Activated naive CD4-positive, alpha-beta T cell treated with anti-CD3 and anti-CD28 coated beads, Interleukin-2, amount 10 ng/mL, durations not matched to agents 7 days and 5 days (primary cell): ENCODE data around the gene GUCA2B.

ENCODE experiments used
- CTCF ChIA-PET: fragments of 350-600 bp; sonication (Branson Sonifier 250); formaldehyde crosslinking; loops from one replicate; lab custom pipeline; 2021; ENCODE audit warnings: antibody characterized with exemption; lab: Charles Lee
- DNase-seq: peaks from one replicate; pipeline ENCODE4 v3.0.0-alpha.2; 2020
- H3K27ac Mint-ChIP-seq: one replicate; pipeline ENCODE4 v1.8.0; 2021; ENCODE audit warnings: mild to moderate bottlenecking, moderate library complexity, mixed read lengths
- H3K27me3 Mint-ChIP-seq: one replicate; pipeline ENCODE4 v1.8.0; 2021; ENCODE audit warnings: mild to moderate bottlenecking, mixed read lengths
- H3K36me3 Mint-ChIP-seq: one replicate; pipeline ENCODE4 v1.8.0; 2021; ENCODE audit warnings: mixed read lengths
- H3K4me1 Mint-ChIP-seq: one replicate; pipeline ENCODE4 v1.8.0; 2021; ENCODE audit warnings: mixed read lengths
- H3K4me3 Mint-ChIP-seq: one replicate; pipeline ENCODE4 v1.8.0; 2021; ENCODE audit warnings: mild to moderate bottlenecking, moderate library complexity, mixed read lengths
- H3K9me3 Mint-ChIP-seq: one replicate; pipeline ENCODE4 v1.8.0; 2021; ENCODE audit warnings: mixed read lengths

GUCA2B gene

GRCh38 chr1:42152907-42153600, at the start of gene GUCA2B:
TSS of gene GUCA2B (plus strand) at chr1:42153410. CDS start at chr1:42153451, 41 bp downstream.
- H3K9me3 Mint-ChIP-seq: no peaks in the 10 kb centered on the region
- no peak within 1 kb of the TSS for H3K27ac Mint-ChIP-seq
- no peak for DNase-seq
- H3K4me3 Mint-ChIP-seq: no peak within 1 kb of the TSS
- peaks cover 8% of the 10 kb centered on the region for H3K27me3 Mint-ChIP-seq
- CTCF ChIA-PET: interaction anchor here (1.2 kb wide), 1 partner anchor 21 kb away, joined by 4 read pairs; no protein-coding TSS in a partner anchor
- H3K4me1 Mint-ChIP-seq: peaks cover 6% of the 10 kb centered on the region
- H3K36me3 Mint-ChIP-seq: no peaks in the 10 kb centered on the region

GRCh38 chr1:42105025-42105424, 48.2 kb upstream of the GUCA2B start:
- H3K4me1 Mint-ChIP-seq: no peaks in the 10 kb centered on the region
- H3K27ac Mint-ChIP-seq: no peak overlapping the region
- DNase-seq: no peak
- no peaks in the 10 kb centered on the region for H3K9me3 Mint-ChIP-seq
- peaks cover 23% of the 10 kb centered on the region for H3K27me3 Mint-ChIP-seq
- no peak overlapping the region for H3K4me3 Mint-ChIP-seq
- no peaks in the 10 kb centered on the region for H3K36me3 Mint-ChIP-seq
- CTCF ChIA-PET: no interaction called here

GRCh38 chr1:42108309-42108708, 44.9 kb upstream of the GUCA2B start:
- peaks cover 15% of the 10 kb centered on the region for H3K27me3 Mint-ChIP-seq
- DNase-seq: no peak
- CTCF ChIA-PET: no interaction called here
- H3K4me3 Mint-ChIP-seq: no peak overlapping the region
- no peaks in the 10 kb centered on the region for H3K36me3 Mint-ChIP-seq
- no peak overlapping the region for H3K27ac Mint-ChIP-seq
- no peaks in the 10 kb centered on the region for H3K9me3 Mint-ChIP-seq
- H3K4me1 Mint-ChIP-seq: no peaks in the 10 kb centered on the region

DNA sequence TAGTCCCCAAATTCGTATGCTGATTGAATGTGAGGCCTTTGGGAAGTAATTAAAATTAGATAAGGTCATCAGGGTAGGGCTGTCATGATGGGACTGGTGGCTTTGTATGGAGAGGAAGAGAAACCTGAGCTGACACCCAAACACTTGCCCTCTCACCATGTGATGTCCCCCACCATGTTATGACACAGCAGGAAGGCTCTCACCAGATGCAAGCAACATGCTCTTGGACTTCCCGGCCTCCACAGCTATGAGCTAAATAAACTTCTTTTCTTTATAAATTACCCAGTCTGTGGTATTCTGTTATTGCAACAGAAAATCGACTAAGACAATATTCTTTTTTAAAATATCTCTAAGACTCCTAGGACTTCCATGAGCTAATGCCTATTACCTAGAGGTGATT, 43.6 kb upstream of the GUCA2B start:
- H3K9me3 Mint-ChIP-seq: no peaks in the 10 kb centered on the region
- H3K4me3 Mint-ChIP-seq: no peak overlapping the region

GRCh38 chr1:42114229-42114628, 39.0 kb upstream of the GUCA2B start:
- no peak for DNase-seq
- Mint-ChIP-seq H3K4me1 (no peaks in the 10 kb centered on the region), H3K27ac (no peak overlapping the region), H3K27me3 (peaks cover 27% of the 10 kb centered on the region), H3K9me3 (no peaks in the 10 kb centered on the region), H3K36me3 (no peaks in the 10 kb centered on the region), H3K4me3 (no peak overlapping the region)
- CTCF ChIA-PET: no interaction called here

More for the DNA sequence above, 43.6 kb upstream of the GUCA2B start:
- no peak overlapping the region for H3K27ac Mint-ChIP-seq
- H3K27me3 Mint-ChIP-seq: peaks cover 6% of the 10 kb centered on the region
- CTCF ChIA-PET: no interaction called here
- no peaks in the 10 kb centered on the region for H3K36me3 Mint-ChIP-seq
- DNase-seq: no peak
- no peaks in the 10 kb centered on the region for H3K4me1 Mint-ChIP-seq

GRCh38 chr1:42117214-42117613, 36.0 kb upstream of the GUCA2B start:
- Mint-ChIP-seq H3K9me3 (no peaks in the 10 kb centered on the region), H3K27ac (no peak overlapping the region), H3K4me3 (no peak overlapping the region), H3K36me3 (no peaks in the 10 kb centered on the region), H3K4me1 (no peaks in the 10 kb centered on the region), H3K27me3 (peaks cover 27% of the 10 kb centered on the region)
- no peak for DNase-seq
- CTCF ChIA-PET: no interaction called here

- no peak overlapping the region for H3K4me3 Mint-ChIP-seq
- H3K36me3 Mint-ChIP-seq: no peaks in the 10 kb centered on the region
- H3K27me3 Mint-ChIP-seq: peaks cover 27% of the 10 kb centered on the region
- H3K9me3 Mint-ChIP-seq: no peaks in the 10 kb centered on the region
- DNase-seq: no peak
- CTCF ChIA-PET: no interaction called here
- no peak overlapping the region for H3K27ac Mint-ChIP-seq
- no peaks in the 10 kb centered on the region for H3K4me1 Mint-ChIP-seq
Observed at GRCh38 chr1:42118125-42118524, 35.1 kb upstream of the GUCA2B start.

DNA sequence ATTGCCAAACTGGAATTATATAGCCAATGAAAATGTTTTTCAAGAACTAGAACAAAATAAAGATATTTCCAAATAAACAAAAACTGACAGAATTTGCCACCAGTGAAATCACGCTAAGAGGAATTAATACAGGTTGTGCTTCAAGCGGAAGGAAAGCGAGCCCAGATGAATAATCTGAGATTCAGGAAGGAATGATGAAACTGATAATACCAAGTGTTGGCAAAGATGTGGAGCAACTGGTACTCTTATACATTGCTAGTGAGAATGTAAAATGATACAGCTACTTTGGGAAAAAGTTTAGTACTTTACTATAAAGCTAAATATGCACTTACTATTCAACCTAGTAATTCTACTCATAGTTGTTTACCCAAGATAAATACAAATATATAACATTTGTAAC, 30.8 kb upstream of the GUCA2B start:
- no peaks in the 10 kb centered on the region for H3K36me3 Mint-ChIP-seq
- no peaks in the 10 kb centered on the region for H3K4me1 Mint-ChIP-seq
- H3K9me3 Mint-ChIP-seq: no peaks in the 10 kb centered on the region
- DNase-seq: no peak
- H3K27ac Mint-ChIP-seq: no peak overlapping the region
- H3K27me3 Mint-ChIP-seq: peaks cover 17% of the 10 kb centered on the region
- H3K4me3 Mint-ChIP-seq: no peak overlapping the region
- CTCF ChIA-PET: no interaction called here

GRCh38 chr1:42125552-42125951, 27.7 kb upstream of the GUCA2B start:
- Mint-ChIP-seq H3K9me3 (no peaks in the 10 kb centered on the region), H3K27ac (no peak overlapping the region), H3K27me3 (peaks cover 29% of the 10 kb centered on the region), H3K4me3 (no peak overlapping the region), H3K4me1 (no peaks in the 10 kb centered on the region), H3K36me3 (no peaks in the 10 kb centered on the region)
- CTCF ChIA-PET: no interaction called here
- no peak for DNase-seq

- H3K27ac Mint-ChIP-seq: no peak overlapping the region
- no peak overlapping the region for H3K4me3 Mint-ChIP-seq
- no peak for DNase-seq
- H3K36me3 Mint-ChIP-seq: no peaks in the 10 kb centered on the region
- H3K27me3 Mint-ChIP-seq: peaks cover 29% of the 10 kb centered on the region
- no peaks in the 10 kb centered on the region for H3K9me3 Mint-ChIP-seq
- no peaks in the 10 kb centered on the region for H3K4me1 Mint-ChIP-seq
- CTCF ChIA-PET: no interaction called here
Observed at GRCh38 chr1:42127767-42128166, 25.4 kb upstream of the GUCA2B start.

DNA sequence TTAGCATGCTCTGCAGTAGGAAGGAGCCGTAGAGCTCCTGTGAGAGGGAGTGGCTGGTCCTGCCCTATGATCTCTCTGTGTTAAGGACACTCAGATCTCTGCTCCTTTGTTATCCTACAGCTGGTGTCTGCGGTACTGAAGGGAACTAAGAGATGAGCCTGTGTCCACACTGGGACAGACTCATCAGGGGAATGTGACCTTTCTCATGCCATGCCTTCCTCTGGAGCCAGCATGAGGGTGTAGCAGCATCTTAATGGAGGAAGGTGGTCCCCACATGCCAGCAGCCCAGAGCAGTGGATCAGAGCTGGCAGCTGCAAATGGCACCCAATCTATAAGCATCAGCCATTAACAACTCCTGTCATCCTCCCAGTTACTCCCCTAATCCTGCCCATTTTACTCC, 24.7 kb upstream of the GUCA2B start:
- Mint-ChIP-seq H3K4me1 (no peaks in the 10 kb centered on the region), H3K27ac (no peak overlapping the region), H3K9me3 (no peaks in the 10 kb centered on the region), H3K36me3 (no peaks in the 10 kb centered on the region), H3K27me3 (peaks cover 29% of the 10 kb centered on the region), H3K4me3 (no peak overlapping the region)
- no peak for DNase-seq
- CTCF ChIA-PET: no interaction called here

DNA sequence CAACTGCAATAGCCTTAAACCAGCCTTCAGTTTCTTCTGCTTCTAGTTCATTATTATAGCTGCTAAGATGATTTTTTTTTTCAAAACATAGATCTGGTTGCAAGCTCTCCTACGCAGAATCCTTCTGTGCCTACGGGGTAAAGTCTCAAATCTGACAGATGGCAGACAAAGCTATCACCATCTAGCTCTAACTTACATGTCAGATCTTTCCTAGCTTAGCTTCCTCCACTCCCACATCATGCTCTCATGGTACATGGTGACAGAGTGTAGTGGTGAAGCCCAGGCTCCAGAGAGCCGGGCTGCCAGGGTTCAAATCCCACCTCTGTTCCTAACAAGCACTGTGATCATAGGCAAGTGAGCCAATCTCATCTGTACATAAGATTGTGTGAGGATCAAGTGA, 24.2 kb upstream of the GUCA2B start:
- no peak for DNase-seq
- H3K4me1 Mint-ChIP-seq: no peaks in the 10 kb centered on the region
- peaks cover 29% of the 10 kb centered on the region for H3K27me3 Mint-ChIP-seq
- no peak overlapping the region for H3K27ac Mint-ChIP-seq
- H3K36me3 Mint-ChIP-seq: no peaks in the 10 kb centered on the region
- no peak overlapping the region for H3K4me3 Mint-ChIP-seq
- CTCF ChIA-PET: no interaction called here
- no peaks in the 10 kb centered on the region for H3K9me3 Mint-ChIP-seq

GRCh38 chr1:42130061-42130660, 23.0 kb upstream of the GUCA2B start:
- no peaks in the 10 kb centered on the region for H3K36me3 Mint-ChIP-seq
- no peak for DNase-seq
- no peak overlapping the region for H3K27ac Mint-ChIP-seq

DNA sequence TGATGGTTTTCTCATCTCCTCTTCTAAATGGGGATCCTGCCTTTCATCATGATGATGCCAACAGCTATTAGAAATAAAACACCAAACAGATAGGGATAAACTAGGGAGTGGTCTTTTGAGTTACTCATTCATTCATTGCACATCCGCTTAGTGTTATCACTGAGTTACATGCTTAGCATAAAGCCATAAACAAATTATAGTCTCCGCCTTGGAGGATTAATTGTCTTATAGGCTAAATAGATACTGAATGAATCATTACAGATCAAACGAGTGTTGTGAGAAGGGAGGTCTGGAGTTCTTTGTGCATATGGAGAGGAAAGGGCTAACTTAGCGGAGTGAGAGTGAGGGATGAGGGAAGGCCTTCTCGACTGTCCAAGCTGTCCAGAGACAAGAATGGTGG, 19.8 kb upstream of the GUCA2B start:
- H3K27me3 Mint-ChIP-seq: peaks cover 37% of the 10 kb centered on the region
- no peak overlapping the region for H3K4me3 Mint-ChIP-seq
- H3K9me3 Mint-ChIP-seq: no peaks in the 10 kb centered on the region
- CTCF ChIA-PET: interaction anchor here (0.6 kb wide), 1 partner anchor 1243 kb away, joined by 3 read pairs; no protein-coding TSS in a partner anchor
- no peaks in the 10 kb centered on the region for H3K4me1 Mint-ChIP-seq
- H3K36me3 Mint-ChIP-seq: no peaks in the 10 kb centered on the region
- H3K27ac Mint-ChIP-seq: no peak overlapping the region
- DNase-seq: no peak

More at GRCh38 chr1:42130061-42130660, 23.0 kb upstream of the GUCA2B start:
- no peaks in the 10 kb centered on the region for H3K9me3 Mint-ChIP-seq
- H3K27me3 Mint-ChIP-seq: peaks cover 36% of the 10 kb centered on the region
- no peaks in the 10 kb centered on the region for H3K4me1 Mint-ChIP-seq
- CTCF ChIA-PET: no interaction called here
- H3K4me3 Mint-ChIP-seq: no peak overlapping the region
